Caco-2 (cell line): Measurements from ENCODE around the gene KIAA1958. TPM values are rescaled to one million over a fixed set of nuclear protein-coding genes. Genes with fewer than 3 reads are reported as not detected.

Source experiments
- BruUV-seq: library from RNA; stranded (reverse); fragments of 400-500 nt; replicated peaks from 2 replicates; lab custom pipeline; 2021; lab: Mats Ljungman, UMichigan
- CTCF ChIA-PET: fragments of 300-600 bp; sonication (Branson Sonifier 250); formaldehyde crosslinking; loops from one replicate; lab custom pipeline; 2022; ENCODE audit warnings: antibody characterized with exemption; lab: Charles Lee
- POLR2A ChIA-PET: fragments of 300-600 bp; sonication (Branson Sonifier 250); formaldehyde crosslinking; loops from one replicate; lab custom pipeline; 2022; ENCODE audit warnings: antibody characterized with exemption; lab: Charles Lee
- DNase-seq, 2 experiments: peaks; one replicate each; pipeline versions ENCODE4 v3.0.0 to v3.0.0-alpha.2; 2020 to 2022
- H3K27me3 ChIP-seq: replicated peaks from 2 replicates; pipeline ENCODE4 v1.6.0; 2011; ENCODE audit warnings: low read length; ENCODE audit not compliant: control insufficient read depth, insufficient read depth
- H3K36me3 ChIP-seq: 2 replicates; pipeline ENCODE4 v1.5.1; 2011; ENCODE audit warnings: low read length; ENCODE audit not compliant: control insufficient read depth, insufficient read depth
- H3K4me1 ChIP-seq: fragments of 250-450 bp; sonication (Bioruptor Pico); 2 replicates; pipeline ENCODE4 v1.5.1; 2020; ENCODE audit warnings: mild to moderate bottlenecking
- H3K4me3 ChIP-seq: 2 replicates; pipeline ENCODE4 v1.5.1; 2011; ENCODE audit warnings: low read depth, mild to moderate bottlenecking, control low read depth, low read length
- H3K9me3 ChIP-seq: fragments of 250-450 bp; sonication (Bioruptor Pico); 2 replicates; pipeline ENCODE4 v1.5.1; 2020; ENCODE audit warnings: mild to moderate bottlenecking, moderate library complexity
- H3K27ac Mint-ChIP-seq: one replicate; pipeline ENCODE4 v1.8.0; 2022; ENCODE audit warnings: mixed read lengths; ENCODE audit not compliant: unreplicated experiment
- H3K27me3 Mint-ChIP-seq: one replicate; pipeline ENCODE4 v1.8.0; 2022; ENCODE audit warnings: mixed read lengths; ENCODE audit not compliant: insufficient read depth, unreplicated experiment
- H3K36me3 Mint-ChIP-seq: one replicate; pipeline ENCODE4 v1.8.0; 2022; ENCODE audit warnings: mild to moderate bottlenecking, mixed read lengths; ENCODE audit not compliant: insufficient read depth, unreplicated experiment
- H3K4me1 Mint-ChIP-seq: one replicate; pipeline ENCODE4 v1.8.0; 2022; ENCODE audit warnings: low read depth, mixed read lengths; ENCODE audit not compliant: unreplicated experiment
- H3K4me3 Mint-ChIP-seq: one replicate; pipeline ENCODE4 v1.8.0; 2022; ENCODE audit warnings: mild to moderate bottlenecking, moderate library complexity, mixed read lengths; ENCODE audit not compliant: unreplicated experiment
- H3K9me3 Mint-ChIP-seq: one replicate; pipeline ENCODE4 v1.8.0; 2022; ENCODE audit warnings: mixed read lengths; ENCODE audit not compliant: unreplicated experiment
- intact Hi-C: fragments of 100-400 bp; cut with micrococcal nuclease; formaldehyde crosslinking; loops from one replicate; pipeline ENCODE4 v1.10.0; 2022; ENCODE audit not compliant: unreplicated experiment
- total RNA-seq: library from RNA; stranded (reverse); gene quantifications from 2 replicates; pipeline ENCODE4 v1.2.3, GENCODE V29; 2022
- TF ChIP-seq, protein P1 (sequence below), 2 experiments: fragments of 200-600 bp in 1 of 2; IDR thresholded peaks; 1 replicate in 1 of 2; 2 replicates in 1 of 2; pipeline versions ENCODE4 v1.5.1 to v1.8.0; 2011 to 2022; ENCODE audit warnings: antibody characterized with exemption in 1 of 2, control low read depth in 1 of 2, inconsistent platforms in 1 of 2, low read depth in 1 of 2, low read length in 1 of 2, mild to moderate bottlenecking in 1 of 2, moderate library complexity in 1 of 2; ENCODE audit not compliant: insufficient read depth in 1 of 2, severe bottlenecking in 1 of 2, unreplicated experiment in 1 of 2

KIAA1958 gene
- total RNA-seq, 1 experiment from 2014 or later: 20.0 TPM

DNA sequence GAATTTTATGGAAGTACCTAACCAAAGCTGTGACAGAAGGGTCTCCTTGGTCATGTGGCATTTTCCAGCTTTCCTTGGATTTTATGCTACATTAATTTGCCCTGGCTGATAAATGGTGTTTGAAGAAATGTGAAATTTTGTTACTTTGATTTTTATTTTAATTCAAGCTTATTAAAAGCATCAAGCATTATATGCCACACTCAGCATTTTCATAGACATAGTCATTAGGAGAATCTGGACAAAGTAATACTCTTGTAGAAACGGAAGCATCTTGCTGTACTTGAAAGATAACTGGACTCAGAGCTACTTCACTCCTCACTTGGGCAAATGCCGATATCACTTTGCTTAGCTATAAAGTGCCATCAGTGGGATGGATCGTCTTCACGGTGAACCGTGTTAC, 177.1 kb downstream of the KIAA1958 start:
- Histone ChIP-seq H3K36me3 (no peaks in the 10 kb centered on the region), H3K9me3 (no peaks in the 10 kb centered on the region), H3K27me3 (no peaks in the 10 kb centered on the region), H3K4me1 (no peaks in the 10 kb centered on the region), H3K4me3 (no peak overlapping the region)
- DNase-seq: no peak
- Mint-ChIP-seq H3K36me3 (no peaks in the 10 kb centered on the region), H3K27me3 (no peaks in the 10 kb centered on the region), H3K9me3 (no peaks in the 10 kb centered on the region), H3K4me1 (no peaks in the 10 kb centered on the region), H3K4me3 (no peak overlapping the region), H3K27ac (no peak overlapping the region)
- TF ChIP-seq, protein P1, sequence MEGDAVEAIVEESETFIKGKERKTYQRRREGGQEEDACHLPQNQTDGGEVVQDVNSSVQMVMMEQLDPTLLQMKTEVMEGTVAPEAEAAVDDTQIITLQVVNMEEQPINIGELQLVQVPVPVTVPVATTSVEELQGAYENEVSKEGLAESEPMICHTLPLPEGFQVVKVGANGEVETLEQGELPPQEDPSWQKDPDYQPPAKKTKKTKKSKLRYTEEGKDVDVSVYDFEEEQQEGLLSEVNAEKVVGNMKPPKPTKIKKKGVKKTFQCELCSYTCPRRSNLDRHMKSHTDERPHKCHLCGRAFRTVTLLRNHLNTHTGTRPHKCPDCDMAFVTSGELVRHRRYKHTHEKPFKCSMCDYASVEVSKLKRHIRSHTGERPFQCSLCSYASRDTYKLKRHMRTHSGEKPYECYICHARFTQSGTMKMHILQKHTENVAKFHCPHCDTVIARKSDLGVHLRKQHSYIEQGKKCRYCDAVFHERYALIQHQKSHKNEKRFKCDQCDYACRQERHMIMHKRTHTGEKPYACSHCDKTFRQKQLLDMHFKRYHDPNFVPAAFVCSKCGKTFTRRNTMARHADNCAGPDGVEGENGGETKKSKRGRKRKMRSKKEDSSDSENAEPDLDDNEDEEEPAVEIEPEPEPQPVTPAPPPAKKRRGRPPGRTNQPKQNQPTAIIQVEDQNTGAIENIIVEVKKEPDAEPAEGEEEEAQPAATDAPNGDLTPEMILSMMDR (IDR thresholded peaks at IDR 0.05; ENCODE audit: insufficient read depth in 1 of 2, low read depth in 1 of 2, low read length in 1 of 2, severe bottlenecking in 1 of 2, unreplicated experiment in 1 of 2): no peak
- intact Hi-C loops: loop anchor here (2.0 kb wide), 1 partner anchor 221 kb away; no protein-coding TSS in a partner anchor
- ChIA-PET POLR2A (no interaction called here), CTCF (interaction anchor here (0.6 to 0.7 kb wide), 2 partner anchors 33 to 120 kb away, joined by 3 to 5 read pairs; no protein-coding TSS in a partner anchor)
- no TSS peak for BruUV-seq

DNA sequence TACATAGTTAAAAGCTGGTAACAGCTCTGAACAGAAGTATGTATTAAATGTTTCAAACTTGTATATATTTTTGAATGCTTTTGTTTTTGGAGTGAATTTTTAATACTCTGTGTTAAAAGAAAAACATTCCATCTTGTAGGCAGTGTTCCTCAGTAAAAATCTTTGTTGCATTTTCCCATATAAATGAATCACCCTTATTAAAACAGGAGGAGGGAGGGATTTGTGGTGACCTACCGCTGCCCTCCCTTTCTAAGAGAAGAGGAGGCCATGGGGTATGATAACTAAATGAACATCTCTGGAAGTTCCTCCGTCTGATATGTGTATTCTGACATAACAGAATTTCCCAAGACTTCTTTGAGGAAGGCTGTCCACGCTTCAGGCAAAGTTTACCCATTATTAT, 177.9 kb downstream of the KIAA1958 start:
- Mint-ChIP-seq H3K27ac (no peak overlapping the region), H3K4me3 (no peak overlapping the region), H3K4me1 (no peaks in the 10 kb centered on the region), H3K9me3 (no peaks in the 10 kb centered on the region), H3K27me3 (no peaks in the 10 kb centered on the region), H3K36me3 (no peaks in the 10 kb centered on the region)
- Histone ChIP-seq H3K4me1 (no peaks in the 10 kb centered on the region), H3K36me3 (no peaks in the 10 kb centered on the region), H3K4me3 (no peak overlapping the region), H3K9me3 (no peaks in the 10 kb centered on the region), H3K27me3 (no peaks in the 10 kb centered on the region)
- no peak for DNase-seq
- TF ChIP-seq, protein P1 (IDR thresholded peaks at IDR 0.05; ENCODE audit: insufficient read depth in 1 of 2, low read depth in 1 of 2, low read length in 1 of 2, severe bottlenecking in 1 of 2, unreplicated experiment in 1 of 2): no peak
- intact Hi-C loops: loop anchor here (2.0 kb wide), 1 partner anchor 222 kb away; no protein-coding TSS in a partner anchor
- BruUV-seq: no TSS peak
- CTCF ChIA-PET: no interaction called here
- POLR2A ChIA-PET: no interaction called here

DNA sequence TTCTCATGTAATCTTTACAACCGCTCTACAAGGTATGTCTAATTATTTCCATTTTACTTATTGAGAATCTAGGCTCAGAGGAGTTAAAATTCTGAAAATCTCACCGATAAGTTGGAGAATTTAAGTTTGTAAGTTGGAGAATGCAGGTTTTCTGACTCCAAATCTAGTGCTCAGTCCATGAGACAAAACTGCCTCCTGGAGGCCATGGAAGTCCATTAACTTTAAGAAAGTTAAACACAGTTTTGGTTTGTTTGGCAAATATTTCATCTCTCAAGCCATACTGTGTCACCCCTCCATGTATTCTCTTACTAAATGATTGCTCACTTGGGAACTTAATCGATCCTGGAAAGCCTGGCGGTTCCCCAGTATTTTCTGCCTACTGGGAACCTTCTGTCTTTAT, 178.7 kb downstream of the KIAA1958 start:
- DNase-seq: no peak
- H3K36me3 ChIP-seq: no peaks in the 10 kb centered on the region
- TF ChIP-seq, protein P1 (IDR thresholded peaks at IDR 0.05; ENCODE audit: insufficient read depth in 1 of 2, low read depth in 1 of 2, low read length in 1 of 2, severe bottlenecking in 1 of 2, unreplicated experiment in 1 of 2): peak; percentile 24 to 27
- no TSS peak for BruUV-seq
- Mint-ChIP-seq H3K27ac (no peak overlapping the region), H3K4me3 (no peak overlapping the region), H3K4me1 (no peaks in the 10 kb centered on the region), H3K27me3 (no peaks in the 10 kb centered on the region), H3K36me3 (no peaks in the 10 kb centered on the region), H3K9me3 (no peaks in the 10 kb centered on the region)
- intact Hi-C loops: loop anchor here (2.0 to 5.0 kb wide), 3 partner anchors 178 to 578 kb away; partner anchors contain the start of gene KIAA1958
- no peaks in the 10 kb centered on the region for H3K9me3 ChIP-seq
- no peaks in the 10 kb centered on the region for H3K27me3 ChIP-seq
- ChIA-PET CTCF (no interaction called here), POLR2A (no interaction called here)
- no peaks in the 10 kb centered on the region for H3K4me1 ChIP-seq
- H3K4me3 ChIP-seq: no peak overlapping the region
